NCI-H187 treated with DMSO at 0.1 percent for 48 hours (cell line): ENCODE results near the gene PTP4A2.
"Not testable (repeated sequence)": the region's sequence is repeated elsewhere in the genome, so short reads cannot be mapped to it uniquely, and the experiment has no call there.

Source experiments
- DNase-seq: peaks from one replicate; lab custom pipeline; 2025; lab: John Stamatoyannopoulos, UW

Gene PTP4A2

GRCh38 chr1:31949862-31950261, 11.7 kb upstream of the PTP4A2 start:
- no peak for DNase-seq

- not testable (repeated sequence) for DNase-seq
Measured at GRCh38 chr1:31945677-31946076, 7.5 kb upstream of the PTP4A2 start.

- DNase-seq, result no peak
Measured at GRCh38 chr1:31944205-31945089, 6.3 kb upstream of the PTP4A2 start.

GRCh38 chr1:31943546-31944184, 5.5 kb upstream of the PTP4A2 start:
- DNase-seq, result no peak

GRCh38 chr1:31942061-31942460, 3.9 kb upstream of the PTP4A2 start:
- not testable (repeated sequence) for DNase-seq

- DNase-seq, result no peak
Measured at GRCh38 chr1:31939484-31940329, 1.5 kb upstream of the PTP4A2 start.

GRCh38 chr1:31937300-31938183, 626 bp downstream of the PTP4A2 start:
- DNase-seq, result no peak

GRCh38 chr1:31936981-31937299, 1.2 kb downstream of the PTP4A2 start:
- DNase-seq, result no peak

GRCh38 chr1:31936278-31936980, 1.7 kb downstream of the PTP4A2 start:
- DNase-seq, result no peak

- no peak for DNase-seq
Measured at GRCh38 chr1:31934706-31935629, 3.2 kb downstream of the PTP4A2 start.

- no peak for DNase-seq
Measured at GRCh38 chr1:31932491-31933316, 5.5 kb downstream of the PTP4A2 start.

GRCh38 chr1:31931593-31932225, 6.5 kb downstream of the PTP4A2 start:
- DNase-seq, result no peak

GRCh38 chr1:31930836-31931592, 7.2 kb downstream of the PTP4A2 start:
- no peak for DNase-seq

- DNase-seq, result no peak
Measured at GRCh38 chr1:31927661-31927980, 10.5 kb downstream of the PTP4A2 start.

- peak; percentile 74 for DNase-seq
Measured at GRCh38 chr1:31926853-31927660, 11.1 kb downstream of the PTP4A2 start.

- DNase-seq, result no peak
Measured at GRCh38 chr1:31926252-31926651, 11.9 kb downstream of the PTP4A2 start.

- DNase-seq, result not testable (repeated sequence)
Measured at GRCh38 chr1:31925824-31926223, 12.3 kb downstream of the PTP4A2 start.
